Activated T-cell treated with anti-CD3 and anti-CD28 coated beads, Interleukin-2, amount 50 U/mL, for 72 hours (primary cell): Measurements from ENCODE around the gene CDH1. TPM values are rescaled to one million over a fixed set of nuclear protein-coding genes. Genes with fewer than 3 reads are reported as not detected.
"Not testable (repeated sequence)": the region's sequence is repeated elsewhere in the genome, so short reads cannot be mapped to it uniquely, and the experiment has no call there.

Source experiments
- ATAC-seq, 2 donors: fragments of 150-1000 bp; cut with Tn5 transposase; replicated peaks in 1 of 2; 2 replicates each; pipeline ENCODE4 v1.10.0; 2021; ENCODE audit warnings: moderate library complexity in 2 of 2, mild to moderate bottlenecking in 1 of 2
- DNase-seq, 2 donors: peaks; one replicate each; pipeline ENCODE4 v3.0.0; 2021 to 2022; ENCODE audit warnings: mixed read lengths in 1 of 2
- H3K27ac Mint-ChIP-seq: one replicate; pipeline ENCODE4 v1.8.0; 2022; ENCODE audit warnings: mild to moderate bottlenecking, moderate library complexity, mixed read lengths
- H3K27me3 Mint-ChIP-seq: one replicate; pipeline ENCODE4 v1.8.0; 2022; ENCODE audit warnings: low read depth, mixed read lengths
- H3K36me3 Mint-ChIP-seq, 2 donors: one replicate each; pipeline ENCODE4 v1.8.0; 2022; ENCODE audit warnings: mixed read lengths in 2 of 2, mild to moderate bottlenecking in 1 of 2; ENCODE audit not compliant: insufficient read depth in 2 of 2
- H3K4me1 Mint-ChIP-seq: one replicate; pipeline ENCODE4 v1.8.0; 2022; ENCODE audit warnings: low read depth, mixed read lengths
- H3K4me3 Mint-ChIP-seq, 2 donors: one replicate each; pipeline ENCODE4 v1.8.0; 2022; ENCODE audit warnings: mild to moderate bottlenecking in 2 of 2, mixed read lengths in 2 of 2, moderate library complexity in 2 of 2
- H3K9me3 Mint-ChIP-seq, 2 donors: one replicate each; pipeline ENCODE4 v1.8.0; 2022; ENCODE audit warnings: mixed read lengths in 2 of 2
- total RNA-seq, 2 donors: library from RNA; stranded (reverse); gene quantifications; one replicate each; pipeline ENCODE4 v1.2.3, GENCODE V29; 2022

CDH1 gene
- total RNA-seq, 2 donors from 2014 or later = 5.2 to 8.6 TPM

DNA sequence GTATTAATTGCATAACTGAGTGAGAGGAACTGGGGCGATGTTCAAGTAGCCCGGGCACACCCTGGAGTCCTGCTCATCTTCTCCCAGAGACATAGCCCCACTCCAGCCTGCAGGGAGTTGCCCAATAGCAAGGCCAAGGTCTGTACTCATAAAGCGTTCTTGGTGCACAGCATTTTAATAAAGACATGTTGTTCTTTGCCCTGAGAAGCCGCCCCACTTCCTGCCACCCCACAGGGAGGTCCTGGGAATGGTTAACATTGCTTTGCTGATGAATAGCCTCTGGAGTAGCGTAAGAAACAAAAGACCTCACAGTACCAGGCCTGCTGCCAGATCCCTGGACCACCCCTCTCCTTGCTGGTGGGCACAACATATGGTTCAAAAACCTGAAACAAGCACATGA lies 21.6 kb upstream of the CDH1 start:
- no peak for ATAC-seq
- DNase-seq = no peak
- Mint-ChIP-seq H3K36me3 (peaks cover 0 to 5% of the 10 kb centered on the region in 2 donors), H3K27ac (no peak overlapping the region), H3K27me3 (peaks cover 15% of the 10 kb centered on the region), H3K4me3 (no peak overlapping the region), H3K9me3 (peaks cover 2% of the 10 kb centered on the region in 2 donors), H3K4me1 (peaks cover 33% of the 10 kb centered on the region)

DNA sequence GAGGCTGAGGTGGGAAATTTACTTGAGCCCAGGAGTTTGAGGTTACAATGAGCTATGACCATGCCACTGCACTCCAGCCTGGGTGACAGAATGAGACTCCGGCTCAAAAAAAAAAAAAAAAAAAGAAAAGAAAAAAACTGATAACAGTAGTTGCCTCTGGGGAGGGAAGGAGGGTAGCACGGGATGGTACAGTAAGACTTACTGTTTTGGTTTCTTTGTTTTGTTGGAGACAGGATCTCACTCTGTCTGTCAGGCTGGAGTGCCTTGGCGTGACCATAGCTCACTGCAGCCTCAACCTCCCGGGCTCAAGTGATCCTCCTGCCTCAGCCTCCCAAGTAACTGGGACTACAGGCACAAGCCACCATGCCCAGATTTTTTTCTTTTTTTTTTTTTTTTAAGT lies 20.6 kb upstream of the CDH1 start:
- ATAC-seq = not testable (repeated sequence)

DNA sequence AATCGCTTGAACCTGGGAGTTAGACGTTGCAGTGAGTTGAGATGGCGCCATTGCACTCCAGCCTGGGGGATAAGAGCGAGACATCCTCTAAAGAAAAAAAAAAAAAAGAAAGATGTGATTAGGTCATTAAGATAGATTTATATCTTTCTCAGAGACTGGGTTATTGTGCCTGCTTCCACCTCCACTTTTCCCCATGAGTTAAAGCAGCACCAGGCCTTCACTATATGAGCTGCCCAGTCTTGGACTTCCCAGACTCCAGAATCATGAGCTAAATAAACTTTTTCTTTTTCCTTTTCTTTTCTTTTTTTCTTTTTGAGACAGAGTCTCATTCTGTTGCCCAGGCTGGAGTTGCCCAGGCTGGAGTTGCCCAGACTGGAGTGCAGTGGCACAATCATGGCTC lies 19.4 kb upstream of the CDH1 start:
- ATAC-seq (no peak), DNase-seq (no peak)
- peaks cover 2% of the 10 kb centered on the region in 2 donors for H3K9me3 Mint-ChIP-seq
- H3K36me3 Mint-ChIP-seq = peaks cover 0 to 5% of the 10 kb centered on the region in 2 donors
- peaks cover 28% of the 10 kb centered on the region for H3K4me1 Mint-ChIP-seq
- H3K27me3 Mint-ChIP-seq = peaks cover 12% of the 10 kb centered on the region
- no peak overlapping the region for H3K27ac Mint-ChIP-seq
- no peak overlapping the region for H3K4me3 Mint-ChIP-seq

More for the DNA sequence above, 20.6 kb upstream of the CDH1 start:
- H3K9me3 Mint-ChIP-seq, H3K27ac Mint-ChIP-seq, DNase-seq, H3K4me3 Mint-ChIP-seq, H3K36me3 Mint-ChIP-seq: not testable (repeated sequence)
- peaks cover 33% of the 10 kb centered on the region for H3K4me1 Mint-ChIP-seq
- H3K27me3 Mint-ChIP-seq = peaks cover 12% of the 10 kb centered on the region

DNA sequence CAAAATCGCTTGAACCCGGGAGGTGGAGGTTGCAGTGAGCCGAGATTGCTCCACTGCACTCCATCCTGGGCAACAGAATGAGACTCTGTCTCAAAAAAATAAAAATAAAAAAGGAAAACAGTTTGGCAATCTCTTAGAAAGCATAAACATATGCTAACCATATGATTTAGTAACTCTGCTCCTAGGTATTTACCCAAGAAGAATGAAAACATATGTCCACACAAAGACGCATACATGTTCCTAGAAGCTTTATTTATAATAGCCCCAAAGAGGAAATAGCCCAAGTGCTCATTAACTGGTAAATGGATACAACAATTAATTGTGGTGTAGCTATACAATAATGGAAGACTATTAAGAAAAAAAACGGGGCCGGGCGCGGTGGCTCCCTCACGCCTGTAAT lies 18.5 kb upstream of the CDH1 start:
- Mint-ChIP-seq H3K27ac (no peak overlapping the region), H3K36me3 (peaks cover 0 to 5% of the 10 kb centered on the region in 2 donors), H3K4me1 (peaks cover 28% of the 10 kb centered on the region), H3K4me3 (no peak overlapping the region), H3K9me3 (peaks cover 2% of the 10 kb centered on the region in 2 donors), H3K27me3 (peaks cover 2% of the 10 kb centered on the region)
- no peak for DNase-seq
- no peak for ATAC-seq

DNA sequence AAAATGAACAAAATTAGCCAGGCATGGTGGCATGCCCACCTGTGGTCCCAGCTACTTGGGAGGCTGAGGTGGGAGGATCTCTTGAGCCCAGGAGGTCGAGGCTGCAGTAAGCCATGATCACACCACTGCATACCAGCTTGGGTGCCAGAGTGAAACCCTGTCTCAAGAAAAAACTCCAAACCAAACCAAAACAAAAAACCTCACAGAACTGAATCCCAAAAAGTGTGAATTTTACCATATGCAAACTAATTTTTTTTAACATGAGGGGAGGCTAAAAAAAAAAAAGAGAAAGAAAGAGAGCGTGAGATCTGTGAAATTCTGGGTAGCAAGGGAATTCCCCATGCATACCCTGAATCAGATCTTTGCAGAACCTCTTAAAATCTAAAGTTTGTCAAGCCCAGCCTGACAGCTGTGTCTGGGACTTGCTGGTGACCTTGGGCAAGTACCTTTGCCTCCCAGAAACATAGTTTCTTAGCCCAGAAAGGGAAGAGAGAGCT lies 17.1 kb upstream of the CDH1 start:
- H3K27me3 Mint-ChIP-seq = no peaks in the 10 kb centered on the region
- ATAC-seq = peak; percentile 94 to 97
- peak overlapping the region; percentile 47 to 72 for H3K4me3 Mint-ChIP-seq
- peak; percentile 36 to 51 for DNase-seq
- peaks cover 28% of the 10 kb centered on the region for H3K4me1 Mint-ChIP-seq
- peaks cover 0 to 5% of the 10 kb centered on the region in 2 donors for H3K36me3 Mint-ChIP-seq
- peak overlapping the region; percentile 82 for H3K27ac Mint-ChIP-seq
- peaks cover 2% of the 10 kb centered on the region in 2 donors for H3K9me3 Mint-ChIP-seq

DNA sequence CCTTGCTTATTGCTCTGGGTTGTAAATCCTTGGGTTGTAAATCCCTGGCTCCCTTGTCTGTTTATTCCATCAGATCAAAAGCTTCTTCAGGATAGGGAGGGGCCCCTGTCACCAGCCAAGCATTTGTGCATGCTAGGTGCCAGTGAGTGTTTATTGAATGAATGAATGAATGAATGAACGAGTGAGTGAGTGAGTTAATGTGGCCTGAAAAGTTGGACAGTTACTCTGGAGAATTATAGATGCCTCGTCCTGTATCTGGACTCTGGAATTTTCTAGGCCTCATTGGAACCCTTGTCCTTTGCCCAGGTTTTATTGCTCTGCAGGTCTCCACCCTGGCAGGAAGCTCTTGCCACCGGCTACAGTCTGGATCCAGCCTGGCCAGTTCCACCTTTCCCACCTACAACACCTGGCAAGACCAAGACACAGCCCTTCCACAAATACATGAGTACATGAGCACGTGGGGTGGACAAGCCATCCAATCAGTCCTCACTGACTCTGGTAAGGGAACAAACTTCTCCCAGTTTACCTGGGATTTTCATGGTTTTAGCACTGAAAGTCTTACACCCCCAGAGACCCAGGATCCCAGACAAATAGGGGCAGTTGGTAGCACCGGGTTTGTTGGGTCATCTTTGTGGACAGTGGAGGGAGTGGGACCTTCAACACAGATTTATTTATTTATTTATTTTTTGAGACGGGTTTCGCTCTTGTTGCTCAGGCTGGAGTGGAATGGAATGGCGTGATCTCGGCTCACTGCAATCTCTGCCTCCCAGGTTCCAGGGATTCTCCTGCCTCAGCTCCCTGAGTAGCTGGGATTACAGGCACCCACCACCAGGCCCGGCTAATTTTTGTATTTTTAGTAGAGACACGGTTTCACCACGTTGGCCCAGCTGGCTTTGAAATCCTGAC lies 14.7 kb upstream of the CDH1 start:
- no peak overlapping the region for H3K27ac Mint-ChIP-seq
- peaks cover 0 to 5% of the 10 kb centered on the region in 2 donors for H3K36me3 Mint-ChIP-seq
- no peak for ATAC-seq
- peaks cover 7% of the 10 kb centered on the region for H3K27me3 Mint-ChIP-seq
- no peak for DNase-seq
- peaks cover 28% of the 10 kb centered on the region for H3K4me1 Mint-ChIP-seq
- H3K4me3 Mint-ChIP-seq = no peak overlapping the region
- H3K9me3 Mint-ChIP-seq = peaks cover 0 to 2% of the 10 kb centered on the region in 2 donors

DNA sequence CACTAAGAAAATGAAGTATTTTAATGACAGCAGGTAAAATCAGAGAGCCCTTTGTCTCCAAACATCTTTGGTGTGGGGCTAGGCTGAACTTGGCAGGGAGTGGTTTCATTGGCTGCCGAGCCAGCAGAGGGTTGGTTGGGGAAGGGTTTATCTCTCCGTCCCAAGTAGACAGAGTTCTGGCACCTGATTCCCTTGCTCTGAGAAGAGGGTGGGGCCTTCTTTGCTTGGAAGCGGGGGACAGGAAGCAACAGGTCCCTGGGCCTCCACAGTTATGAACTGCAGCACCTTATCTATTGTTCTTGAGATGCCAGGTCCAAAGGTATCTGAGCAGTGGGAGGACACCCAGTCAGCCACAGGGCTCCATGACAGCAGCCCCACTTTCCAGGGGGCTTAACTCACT lies 12.3 kb upstream of the CDH1 start:
- no peak for DNase-seq
- Mint-ChIP-seq H3K36me3 (no peaks in the 10 kb centered on the region), H3K4me3 (no peak overlapping the region), H3K9me3 (no peaks in the 10 kb centered on the region), H3K4me1 (peaks cover 20% of the 10 kb centered on the region), H3K27ac (no peak overlapping the region), H3K27me3 (peaks cover 9% of the 10 kb centered on the region)
- ATAC-seq = no peak

DNA sequence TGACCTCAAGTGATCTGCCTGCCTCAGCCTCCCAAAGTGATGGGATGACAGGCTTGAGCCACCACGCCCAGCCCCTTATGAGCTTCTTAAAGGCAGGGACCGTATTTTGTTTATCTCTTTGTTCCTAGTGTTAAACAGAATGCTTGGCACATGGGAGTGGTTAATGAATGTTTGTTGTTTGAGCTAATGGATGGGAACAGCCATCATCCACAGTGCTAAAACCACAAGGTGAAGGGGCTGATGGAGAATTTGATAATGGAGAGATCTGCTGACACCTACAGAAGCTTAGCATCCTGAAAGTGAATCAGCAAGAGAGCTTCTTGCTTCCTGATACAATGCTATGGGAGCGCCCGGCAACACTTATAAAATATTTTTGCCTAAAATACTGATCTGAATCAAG lies 8.6 kb upstream of the CDH1 start:
- peaks cover 19% of the 10 kb centered on the region for H3K27me3 Mint-ChIP-seq

DNA sequence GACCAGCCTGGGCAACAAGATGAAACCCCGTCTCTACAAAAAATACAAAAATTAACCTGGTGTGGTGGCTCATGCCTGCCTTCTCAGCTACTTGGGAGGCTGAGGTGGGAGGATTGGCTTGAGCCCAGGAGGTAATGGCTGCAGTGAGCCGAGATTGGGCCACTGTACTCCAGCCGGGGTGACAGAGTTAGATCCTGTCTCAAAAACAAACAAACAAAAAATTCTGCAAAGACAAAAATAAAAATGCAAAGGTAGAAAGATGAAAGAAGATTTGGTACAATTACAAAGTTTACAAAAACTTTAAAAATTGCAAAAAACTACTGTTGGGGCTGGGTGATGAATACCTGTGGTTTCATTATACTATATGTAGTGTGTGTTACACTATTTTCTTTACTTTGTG lies 5.5 kb upstream of the CDH1 start:
- ATAC-seq = no peak
- no peak for DNase-seq
- H3K9me3 Mint-ChIP-seq = no peaks in the 10 kb centered on the region
- H3K4me3 Mint-ChIP-seq = no peak overlapping the region
- H3K4me1 Mint-ChIP-seq = peaks cover 2% of the 10 kb centered on the region
- H3K27me3 Mint-ChIP-seq = peaks cover 43% of the 10 kb centered on the region
- no peaks in the 10 kb centered on the region for H3K36me3 Mint-ChIP-seq
- H3K27ac Mint-ChIP-seq = no peak overlapping the region

More for the DNA sequence above, 8.6 kb upstream of the CDH1 start:
- Mint-ChIP-seq H3K27ac (no peak overlapping the region), H3K9me3 (no peaks in the 10 kb centered on the region), H3K36me3 (no peaks in the 10 kb centered on the region), H3K4me1 (no peaks in the 10 kb centered on the region), H3K4me3 (no peak overlapping the region)
- ATAC-seq = no peak
- DNase-seq = no peak

DNA sequence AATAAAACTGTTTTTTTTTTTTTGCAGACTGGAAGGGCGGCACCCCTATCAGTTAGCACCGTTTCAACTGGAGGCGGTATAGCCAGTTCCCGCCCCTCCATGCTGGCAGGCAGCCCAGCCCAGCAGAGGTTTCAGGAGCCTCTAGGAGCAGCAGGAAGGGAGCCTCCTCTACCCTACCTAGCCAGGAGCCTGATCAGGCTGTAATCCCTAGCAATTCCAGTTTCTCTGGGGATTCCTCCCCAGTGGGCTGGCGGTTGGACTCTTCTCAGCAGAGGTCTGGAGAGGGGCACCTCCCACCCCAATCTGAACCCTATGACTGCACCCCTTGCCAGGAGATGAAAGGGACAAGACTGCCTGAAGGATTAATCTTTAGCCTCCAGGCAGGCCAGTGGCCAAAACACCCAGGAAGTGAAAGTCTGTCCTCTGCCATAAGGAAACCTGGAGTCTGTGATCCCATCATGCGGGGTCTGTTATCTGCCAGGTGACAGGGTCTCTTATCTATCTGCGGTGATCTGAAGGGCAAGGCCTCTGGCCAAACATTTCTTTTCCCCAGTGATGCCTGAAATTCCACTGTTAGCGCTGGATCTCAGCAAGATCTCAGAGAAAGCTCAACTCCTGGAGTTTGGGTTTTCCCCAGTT lies 4.9 kb upstream of the CDH1 start:
- DNase-seq (no peak), ATAC-seq (no peak)
- no peak overlapping the region for H3K27ac Mint-ChIP-seq
- no peak overlapping the region for H3K4me3 Mint-ChIP-seq
- H3K9me3 Mint-ChIP-seq = no peaks in the 10 kb centered on the region
- H3K36me3 Mint-ChIP-seq = peaks cover 1% of the 10 kb centered on the region in 2 donors
- H3K4me1 Mint-ChIP-seq = peaks cover 5% of the 10 kb centered on the region
- peaks cover 43% of the 10 kb centered on the region for H3K27me3 Mint-ChIP-seq

DNA sequence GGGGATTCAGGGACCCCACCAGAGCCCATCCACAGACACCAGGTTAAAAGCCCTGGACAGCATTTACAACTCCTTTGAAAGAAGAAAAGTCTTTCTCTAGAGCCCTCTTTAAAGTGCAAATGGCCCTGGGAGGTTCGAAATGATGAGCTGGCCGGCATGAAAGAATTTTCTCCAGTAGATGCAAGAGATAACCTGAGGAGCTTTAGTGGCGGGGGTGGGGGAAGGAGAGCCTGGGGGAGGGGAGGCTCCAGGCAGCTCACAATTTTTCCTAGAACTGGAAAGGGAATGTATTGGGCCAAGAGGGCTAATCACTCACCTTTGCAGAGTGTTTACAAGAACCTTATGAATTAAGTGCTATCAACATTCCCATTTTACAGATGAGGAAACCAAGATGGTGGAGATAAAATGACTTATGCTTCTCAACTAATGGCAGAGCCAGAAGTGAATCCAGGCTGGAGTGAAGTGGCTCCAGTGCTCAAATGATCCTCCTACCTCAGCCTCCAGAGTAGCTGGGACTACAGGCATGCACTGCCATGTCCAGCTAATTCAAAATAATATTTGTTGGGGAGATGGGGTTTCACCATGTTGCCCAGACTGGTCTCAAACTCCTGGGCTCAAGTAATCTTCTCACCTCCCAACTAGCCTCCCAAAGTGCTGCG lies 4.2 kb upstream of the CDH1 start:
- DNase-seq (no peak), ATAC-seq (no peak)
- Mint-ChIP-seq H3K4me1 (peaks cover 10% of the 10 kb centered on the region), H3K9me3 (no peaks in the 10 kb centered on the region), H3K36me3 (peaks cover 1% of the 10 kb centered on the region in 2 donors), H3K27ac (no peak overlapping the region), H3K27me3 (peaks cover 44% of the 10 kb centered on the region), H3K4me3 (no peak overlapping the region)

DNA sequence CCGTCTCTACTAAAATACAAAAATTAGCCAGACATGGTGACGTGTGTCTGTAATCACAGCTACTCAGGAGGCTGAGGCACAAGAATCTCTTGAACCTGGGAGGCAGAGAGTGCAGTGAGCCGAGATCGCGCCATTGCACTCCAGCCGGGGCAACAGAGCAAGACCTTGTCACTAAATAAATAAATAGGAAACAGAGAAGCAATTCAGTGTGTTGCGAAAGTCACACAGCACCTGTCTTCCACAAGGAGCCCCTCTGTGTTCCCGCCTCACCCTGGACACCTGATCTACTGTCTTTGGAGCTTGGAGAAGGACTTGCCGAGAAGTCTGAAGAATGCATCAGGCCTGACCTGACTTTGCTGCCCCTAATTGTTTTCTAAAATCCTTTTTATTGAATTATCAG lies 3.5 kb upstream of the CDH1 start:
- H3K9me3 Mint-ChIP-seq = no peaks in the 10 kb centered on the region
- DNase-seq (no peak), ATAC-seq (no peak)
- peaks cover 11% of the 10 kb centered on the region for H3K4me1 Mint-ChIP-seq
- H3K4me3 Mint-ChIP-seq = no peak overlapping the region
- peaks cover 49% of the 10 kb centered on the region for H3K27me3 Mint-ChIP-seq
- H3K27ac Mint-ChIP-seq = no peak overlapping the region
- peaks cover 1% of the 10 kb centered on the region in 2 donors for H3K36me3 Mint-ChIP-seq

DNA sequence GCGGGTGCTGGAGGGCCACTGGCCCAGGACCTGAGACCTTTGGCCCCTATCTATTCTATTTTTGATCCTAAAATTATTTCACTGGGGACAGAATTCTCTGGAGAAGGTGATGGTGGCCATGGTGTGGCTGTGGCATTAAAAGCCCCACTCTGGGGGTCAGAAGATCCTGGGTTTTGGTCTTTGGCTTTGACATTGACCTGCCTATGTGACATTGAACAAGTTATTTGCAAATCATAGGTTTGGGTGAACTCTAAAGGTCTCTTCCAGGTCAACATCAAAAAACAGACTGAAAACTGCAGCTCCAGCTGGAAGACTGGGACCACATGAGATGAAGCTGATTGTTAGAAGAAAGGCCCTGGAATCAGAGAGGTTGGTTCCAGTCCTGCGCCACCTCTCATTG lies 2.3 kb upstream of the CDH1 start:
- no peak for ATAC-seq
- peaks cover 51% of the 10 kb centered on the region for H3K27me3 Mint-ChIP-seq
- no peaks in the 10 kb centered on the region for H3K9me3 Mint-ChIP-seq
- no peak overlapping the region for H3K4me3 Mint-ChIP-seq
- H3K4me1 Mint-ChIP-seq = peaks cover 14% of the 10 kb centered on the region
- H3K36me3 Mint-ChIP-seq = peaks cover 1% of the 10 kb centered on the region in 2 donors
- H3K27ac Mint-ChIP-seq = no peak overlapping the region
- no peak for DNase-seq
